Measurements from ENCODE around the gene GPR52.

- TF ChIP-seq, protein P1, sequence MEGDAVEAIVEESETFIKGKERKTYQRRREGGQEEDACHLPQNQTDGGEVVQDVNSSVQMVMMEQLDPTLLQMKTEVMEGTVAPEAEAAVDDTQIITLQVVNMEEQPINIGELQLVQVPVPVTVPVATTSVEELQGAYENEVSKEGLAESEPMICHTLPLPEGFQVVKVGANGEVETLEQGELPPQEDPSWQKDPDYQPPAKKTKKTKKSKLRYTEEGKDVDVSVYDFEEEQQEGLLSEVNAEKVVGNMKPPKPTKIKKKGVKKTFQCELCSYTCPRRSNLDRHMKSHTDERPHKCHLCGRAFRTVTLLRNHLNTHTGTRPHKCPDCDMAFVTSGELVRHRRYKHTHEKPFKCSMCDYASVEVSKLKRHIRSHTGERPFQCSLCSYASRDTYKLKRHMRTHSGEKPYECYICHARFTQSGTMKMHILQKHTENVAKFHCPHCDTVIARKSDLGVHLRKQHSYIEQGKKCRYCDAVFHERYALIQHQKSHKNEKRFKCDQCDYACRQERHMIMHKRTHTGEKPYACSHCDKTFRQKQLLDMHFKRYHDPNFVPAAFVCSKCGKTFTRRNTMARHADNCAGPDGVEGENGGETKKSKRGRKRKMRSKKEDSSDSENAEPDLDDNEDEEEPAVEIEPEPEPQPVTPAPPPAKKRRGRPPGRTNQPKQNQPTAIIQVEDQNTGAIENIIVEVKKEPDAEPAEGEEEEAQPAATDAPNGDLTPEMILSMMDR (IDR thresholded peaks at IDR 0.05; ENCODE audit: poor library complexity, severe bottlenecking), result no peak
- TF ChIP-seq EZH2 (IDR thresholded peaks at IDR 0.05; ENCODE audit: borderline replicate concordance, insufficient read depth, low read length, poor library complexity, severe bottlenecking), result no peak
- TF ChIP-seq, protein P2, sequence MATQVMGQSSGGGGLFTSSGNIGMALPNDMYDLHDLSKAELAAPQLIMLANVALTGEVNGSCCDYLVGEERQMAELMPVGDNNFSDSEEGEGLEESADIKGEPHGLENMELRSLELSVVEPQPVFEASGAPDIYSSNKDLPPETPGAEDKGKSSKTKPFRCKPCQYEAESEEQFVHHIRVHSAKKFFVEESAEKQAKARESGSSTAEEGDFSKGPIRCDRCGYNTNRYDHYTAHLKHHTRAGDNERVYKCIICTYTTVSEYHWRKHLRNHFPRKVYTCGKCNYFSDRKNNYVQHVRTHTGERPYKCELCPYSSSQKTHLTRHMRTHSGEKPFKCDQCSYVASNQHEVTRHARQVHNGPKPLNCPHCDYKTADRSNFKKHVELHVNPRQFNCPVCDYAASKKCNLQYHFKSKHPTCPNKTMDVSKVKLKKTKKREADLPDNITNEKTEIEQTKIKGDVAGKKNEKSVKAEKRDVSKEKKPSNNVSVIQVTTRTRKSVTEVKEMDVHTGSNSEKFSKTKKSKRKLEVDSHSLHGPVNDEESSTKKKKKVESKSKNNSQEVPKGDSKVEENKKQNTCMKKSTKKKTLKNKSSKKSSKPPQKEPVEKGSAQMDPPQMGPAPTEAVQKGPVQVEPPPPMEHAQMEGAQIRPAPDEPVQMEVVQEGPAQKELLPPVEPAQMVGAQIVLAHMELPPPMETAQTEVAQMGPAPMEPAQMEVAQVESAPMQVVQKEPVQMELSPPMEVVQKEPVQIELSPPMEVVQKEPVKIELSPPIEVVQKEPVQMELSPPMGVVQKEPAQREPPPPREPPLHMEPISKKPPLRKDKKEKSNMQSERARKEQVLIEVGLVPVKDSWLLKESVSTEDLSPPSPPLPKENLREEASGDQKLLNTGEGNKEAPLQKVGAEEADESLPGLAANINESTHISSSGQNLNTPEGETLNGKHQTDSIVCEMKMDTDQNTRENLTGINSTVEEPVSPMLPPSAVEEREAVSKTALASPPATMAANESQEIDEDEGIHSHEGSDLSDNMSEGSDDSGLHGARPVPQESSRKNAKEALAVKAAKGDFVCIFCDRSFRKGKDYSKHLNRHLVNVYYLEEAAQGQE (IDR thresholded peaks at IDR 0.05; ENCODE audit: borderline replicate concordance), result no peak
Observed at GRCh38 chr1:174448531-174448883, 743 bp downstream of the GPR52 start.

Measured in neural cell (in vitro differentiated cells).